Ishikawa (cell line): ENCODE data around the gene GSKIP.

Source experiments
- CEBPB ChIP-seq: IDR thresholded peaks from 2 replicates; pipeline ENCODE4 v1.6.1; 2012
- CREB1 ChIP-seq: IDR thresholded peaks from 2 replicates; pipeline ENCODE4 v1.6.1; 2012; ENCODE audit warnings: low read depth
- EP300 ChIP-seq: IDR thresholded peaks from 2 replicates; pipeline ENCODE4 v1.6.1; 2012; ENCODE audit warnings: borderline replicate concordance
- FOXM1 ChIP-seq: IDR thresholded peaks from 2 replicates; pipeline ENCODE4 v1.6.1; 2012; ENCODE audit warnings: low read depth, borderline replicate concordance
- MAX ChIP-seq: IDR thresholded peaks from 2 replicates; pipeline ENCODE4 v1.6.1; 2012
- NFIC ChIP-seq: IDR thresholded peaks from 2 replicates; pipeline ENCODE4 v1.6.1; 2012
- RAD21 ChIP-seq: IDR thresholded peaks from 2 replicates; pipeline ENCODE4 v1.6.1; 2012; ENCODE audit warnings: low read depth
- TAF1 ChIP-seq: IDR thresholded peaks from 2 replicates; pipeline ENCODE4 v1.6.1; 2012; ENCODE audit warnings: low read depth, mild to moderate bottlenecking
- TCF12 ChIP-seq: IDR thresholded peaks from 2 replicates; pipeline ENCODE4 v1.6.1; 2012; ENCODE audit warnings: low read depth
- YY1 ChIP-seq: IDR thresholded peaks from 2 replicates; pipeline ENCODE4 v1.6.1; 2012; ENCODE audit warnings: low read depth
- TF ChIP-seq, protein P1 (sequence below): IDR thresholded peaks from 2 replicates; pipeline ENCODE4 v1.6.1; 2012; ENCODE audit warnings: low read depth, mild to moderate bottlenecking
- TF ChIP-seq, protein P2 (sequence below): IDR thresholded peaks from 2 replicates; pipeline ENCODE4 v1.6.1; 2012

DNA sequence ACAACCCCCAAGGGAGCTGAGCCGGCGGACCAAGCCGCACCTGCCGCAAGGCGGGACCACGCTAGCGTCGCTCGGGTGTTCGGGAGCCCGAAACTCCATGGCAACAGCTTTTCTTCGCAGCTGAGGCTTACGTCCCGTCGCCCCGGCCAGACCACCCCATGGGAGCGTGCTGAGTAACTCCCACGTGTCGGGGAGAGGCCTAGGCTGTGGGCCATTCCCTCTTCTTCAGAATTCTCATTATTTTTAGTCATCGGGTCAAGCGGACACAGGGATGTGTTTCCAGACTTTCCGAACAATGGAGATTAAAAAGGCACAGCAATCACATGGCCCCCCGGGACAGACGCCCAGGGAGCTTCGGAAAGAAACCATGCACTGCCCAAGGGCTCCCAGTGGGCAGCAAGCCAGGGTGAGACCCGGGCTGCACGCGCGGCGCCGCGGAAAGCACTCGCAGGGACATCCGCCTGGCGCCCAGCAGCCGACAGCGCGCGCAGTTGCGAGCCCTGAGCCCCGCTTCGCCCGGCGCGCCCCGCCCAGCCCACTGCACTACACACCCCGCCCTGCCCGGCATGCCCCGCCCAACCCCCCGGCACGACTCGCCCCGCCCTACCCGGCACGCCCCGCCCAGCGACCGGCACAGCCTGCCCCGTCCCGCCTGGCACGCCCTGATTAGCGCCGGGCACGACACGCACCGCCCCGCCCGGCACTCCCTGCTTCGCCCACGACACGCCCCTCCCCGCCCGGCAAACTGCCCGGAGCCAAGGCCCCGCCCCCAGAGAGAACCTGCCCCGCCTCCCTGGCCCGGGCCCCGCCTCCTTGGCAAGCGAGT is 28.2 kb downstream of the GSKIP start:
- TF ChIP-seq TAF1 (no peak), MAX (peak; percentile 95), CEBPB (no peak), TCF12 (no peak), EP300 (no peak), NFIC (no peak), RAD21 (no peak), YY1 (no peak), FOXM1 (no peak), CREB1 (no peak)
- TF ChIP-seq, protein P1, sequence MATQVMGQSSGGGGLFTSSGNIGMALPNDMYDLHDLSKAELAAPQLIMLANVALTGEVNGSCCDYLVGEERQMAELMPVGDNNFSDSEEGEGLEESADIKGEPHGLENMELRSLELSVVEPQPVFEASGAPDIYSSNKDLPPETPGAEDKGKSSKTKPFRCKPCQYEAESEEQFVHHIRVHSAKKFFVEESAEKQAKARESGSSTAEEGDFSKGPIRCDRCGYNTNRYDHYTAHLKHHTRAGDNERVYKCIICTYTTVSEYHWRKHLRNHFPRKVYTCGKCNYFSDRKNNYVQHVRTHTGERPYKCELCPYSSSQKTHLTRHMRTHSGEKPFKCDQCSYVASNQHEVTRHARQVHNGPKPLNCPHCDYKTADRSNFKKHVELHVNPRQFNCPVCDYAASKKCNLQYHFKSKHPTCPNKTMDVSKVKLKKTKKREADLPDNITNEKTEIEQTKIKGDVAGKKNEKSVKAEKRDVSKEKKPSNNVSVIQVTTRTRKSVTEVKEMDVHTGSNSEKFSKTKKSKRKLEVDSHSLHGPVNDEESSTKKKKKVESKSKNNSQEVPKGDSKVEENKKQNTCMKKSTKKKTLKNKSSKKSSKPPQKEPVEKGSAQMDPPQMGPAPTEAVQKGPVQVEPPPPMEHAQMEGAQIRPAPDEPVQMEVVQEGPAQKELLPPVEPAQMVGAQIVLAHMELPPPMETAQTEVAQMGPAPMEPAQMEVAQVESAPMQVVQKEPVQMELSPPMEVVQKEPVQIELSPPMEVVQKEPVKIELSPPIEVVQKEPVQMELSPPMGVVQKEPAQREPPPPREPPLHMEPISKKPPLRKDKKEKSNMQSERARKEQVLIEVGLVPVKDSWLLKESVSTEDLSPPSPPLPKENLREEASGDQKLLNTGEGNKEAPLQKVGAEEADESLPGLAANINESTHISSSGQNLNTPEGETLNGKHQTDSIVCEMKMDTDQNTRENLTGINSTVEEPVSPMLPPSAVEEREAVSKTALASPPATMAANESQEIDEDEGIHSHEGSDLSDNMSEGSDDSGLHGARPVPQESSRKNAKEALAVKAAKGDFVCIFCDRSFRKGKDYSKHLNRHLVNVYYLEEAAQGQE: no peak
- TF ChIP-seq, protein P2, sequence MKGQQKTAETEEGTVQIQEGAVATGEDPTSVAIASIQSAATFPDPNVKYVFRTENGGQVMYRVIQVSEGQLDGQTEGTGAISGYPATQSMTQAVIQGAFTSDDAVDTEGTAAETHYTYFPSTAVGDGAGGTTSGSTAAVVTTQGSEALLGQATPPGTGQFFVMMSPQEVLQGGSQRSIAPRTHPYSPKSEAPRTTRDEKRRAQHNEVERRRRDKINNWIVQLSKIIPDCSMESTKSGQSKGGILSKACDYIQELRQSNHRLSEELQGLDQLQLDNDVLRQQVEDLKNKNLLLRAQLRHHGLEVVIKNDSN: no peak; the same call in 1 of the 2 replicates
